Right lobe of liver (tissue), 6 donors: ENCODE measurements around the gene VSTM2B. TPM values are rescaled to one million over a fixed set of nuclear protein-coding genes. Genes with fewer than 3 reads are reported as not detected.

Experiments
- ATAC-seq, 4 donors: fragments of 200-7000 bp; cut with Tn5 transposase; one replicate each; pipeline ENCODE4 v1.9.1; 2020; ENCODE audit warnings: mild to moderate bottlenecking in 4 of 4, moderate library complexity in 4 of 4
- DNase-seq, 3 donors: peaks; one replicate each; pipeline ENCODE4 v3.0.0-alpha.2; 2020
- H3K27ac ChIP-seq, 3 donors: fragments of 200-600 bp; one replicate each; pipeline ENCODE4 v1.8.0; 2022
- H3K27me3 ChIP-seq, 2 donors: fragments of 200-600 bp; one replicate each; pipeline ENCODE4 v1.8.0; 2022
- H3K36me3 ChIP-seq, 4 donors: fragments of 200-600 bp; sonication (generic) in 1 of 4; one replicate each; pipeline versions ENCODE4 v1.5.1 to v1.8.0; 2017 to 2022; ENCODE audit warnings: control low read depth in 1 of 4
- H3K4me1 ChIP-seq, 4 donors: fragments of 200-600 bp; sonication (generic) in 1 of 4; one replicate each; pipeline versions ENCODE4 v1.5.1 to v1.8.0; 2017 to 2022; ENCODE audit warnings: control low read depth in 1 of 4
- H3K4me3 ChIP-seq, 3 donors: fragments of 200-600 bp; one replicate each; pipeline ENCODE4 v1.8.0; 2022
- H3K9me3 ChIP-seq, 4 donors: fragments of 200-600 bp; sonication (generic) in 1 of 4; one replicate each; pipeline versions ENCODE4 v1.5.1 to v1.8.0; 2017 to 2022; ENCODE audit warnings: control low read depth in 1 of 4
- POLR2A ChIP-seq: fragments of 450-650 bp; IDR thresholded peaks from one replicate; pipeline ENCODE4 v1.6.1; 2017; ENCODE audit warnings: antibody characterized with exemption, mild to moderate bottlenecking
- WGBS: methylation state at CpG from one replicate; pipeline ENCODE4 v1.1.6; 2018; ENCODE audit warnings: low coverage, low lambda C conversion rate; ENCODE audit not compliant: insufficient coverage; ENCODE audit errors: missing lambda C conversion rate; 5-methylcytosine and 5-hydroxymethylcytosine counted together
- intact Hi-C, 2 donors: fragments of 100-400 bp; cut with DNase I; formaldehyde crosslinking; loops; one replicate each; pipeline versions ENCODE4 v1.11.2 to v1.14.1; 2022
- total RNA-seq, 6 experiments: library from RNA; depleted of rRNA in 2 of 6; stranded (reverse); fragments of >200 nt in 2 of 6; fragmentation: NEBNext Ultra II Directional in 3 of 6; extraction: Animal tissue kit (Norgen Biotek cat#: 25700) in 3 of 6; gene quantifications; one replicate each; pipeline versions ENCODE4 v1.1.0 to v1.2.4, GENCODE V29; 2016 to 2023
- TF ChIP-seq, protein P1 (sequence below), 4 donors: fragments of 200-600 bp in 3 of 4; fragments of 450-650 bp in 1 of 4; IDR thresholded peaks; one replicate each; pipeline versions ENCODE4 v1.5.1 to v1.8.0; 2016 to 2022; ENCODE audit warnings: antibody characterized with exemption in 4 of 4, mild to moderate bottlenecking in 2 of 4
- donor health status: DM: no; HTN: yes; CAD: no.
- donor health status: DM: no; HTN: no; CAD: no.
- donor health status: DM: no; HTN: no; CAD: no.
- donor health status: DM: no; HTN: yes; CAD: no.
- donor health status: DM: no; HTN: yes; CAD: no.

Gene VSTM2B
- total RNA-seq, 6 experiments from 2014 or later: not detected

DNA sequence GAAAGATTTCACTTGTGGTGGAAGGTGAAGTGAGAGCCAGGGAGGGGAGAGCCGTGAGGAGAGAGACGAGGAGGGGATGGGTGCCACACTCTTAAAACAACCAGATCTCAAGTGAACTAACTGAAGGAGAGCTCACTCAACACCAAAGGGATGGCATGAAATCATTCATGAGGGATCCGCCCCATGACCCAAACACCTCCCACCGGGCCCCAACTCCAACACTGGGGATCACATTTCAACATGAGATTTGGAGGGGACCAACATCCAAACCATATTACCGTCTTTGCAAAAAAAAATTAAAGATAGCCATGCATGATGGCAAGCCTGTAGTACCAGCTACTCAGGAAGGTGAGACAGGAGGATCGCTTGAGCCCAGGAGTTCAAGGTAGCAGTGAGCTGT lies 45.4 kb downstream of the VSTM2B start:
- TF ChIP-seq, protein P1, sequence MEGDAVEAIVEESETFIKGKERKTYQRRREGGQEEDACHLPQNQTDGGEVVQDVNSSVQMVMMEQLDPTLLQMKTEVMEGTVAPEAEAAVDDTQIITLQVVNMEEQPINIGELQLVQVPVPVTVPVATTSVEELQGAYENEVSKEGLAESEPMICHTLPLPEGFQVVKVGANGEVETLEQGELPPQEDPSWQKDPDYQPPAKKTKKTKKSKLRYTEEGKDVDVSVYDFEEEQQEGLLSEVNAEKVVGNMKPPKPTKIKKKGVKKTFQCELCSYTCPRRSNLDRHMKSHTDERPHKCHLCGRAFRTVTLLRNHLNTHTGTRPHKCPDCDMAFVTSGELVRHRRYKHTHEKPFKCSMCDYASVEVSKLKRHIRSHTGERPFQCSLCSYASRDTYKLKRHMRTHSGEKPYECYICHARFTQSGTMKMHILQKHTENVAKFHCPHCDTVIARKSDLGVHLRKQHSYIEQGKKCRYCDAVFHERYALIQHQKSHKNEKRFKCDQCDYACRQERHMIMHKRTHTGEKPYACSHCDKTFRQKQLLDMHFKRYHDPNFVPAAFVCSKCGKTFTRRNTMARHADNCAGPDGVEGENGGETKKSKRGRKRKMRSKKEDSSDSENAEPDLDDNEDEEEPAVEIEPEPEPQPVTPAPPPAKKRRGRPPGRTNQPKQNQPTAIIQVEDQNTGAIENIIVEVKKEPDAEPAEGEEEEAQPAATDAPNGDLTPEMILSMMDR (IDR thresholded peaks at IDR 0.05): no peak
- no peak for TF ChIP-seq POLR2A
- Histone ChIP-seq H3K4me1 (no peaks in the 10 kb centered on the region), H3K27ac (no peak overlapping the region), H3K36me3 (no peaks in the 10 kb centered on the region), H3K4me3 (no peak overlapping the region), H3K9me3 (no peaks in the 10 kb centered on the region), H3K27me3 (no peaks in the 10 kb centered on the region)
- intact Hi-C loops: no loop called here
- DNase-seq (no peak), ATAC-seq (no peak)
- 46% methylated on average over 5 of the region's 6 CpGs for WGBS

DNA sequence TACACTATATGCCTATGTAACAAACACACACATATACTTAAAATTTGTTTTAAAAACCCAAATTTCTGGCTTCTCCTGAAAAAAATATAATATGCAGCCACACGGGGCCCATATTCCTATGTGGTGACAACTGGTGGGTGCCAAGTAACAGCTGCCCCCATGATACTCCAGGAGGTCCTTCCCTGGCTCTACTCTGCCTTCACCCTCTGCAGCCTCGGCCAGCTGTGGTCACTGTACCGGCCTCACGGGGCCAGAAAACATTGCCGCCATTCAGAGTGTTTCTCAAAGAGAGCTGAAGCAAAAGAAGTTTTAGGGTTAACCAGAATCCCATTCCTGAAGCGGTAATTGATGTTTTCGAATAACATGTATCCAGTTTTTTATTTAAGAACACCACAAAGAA lies 47.7 kb downstream of the VSTM2B start:
- Histone ChIP-seq H3K27me3 (no peaks in the 10 kb centered on the region), H3K27ac (no peak overlapping the region), H3K9me3 (no peaks in the 10 kb centered on the region), H3K4me3 (no peak overlapping the region), H3K4me1 (no peaks in the 10 kb centered on the region), H3K36me3 (no peaks in the 10 kb centered on the region)
- ATAC-seq (no peak), DNase-seq (no peak)
- no peak for TF ChIP-seq POLR2A
- TF ChIP-seq, protein P1 (IDR thresholded peaks at IDR 0.05): no peak
- WGBS: 45% methylated on average over 7 of the region's 7 CpGs
- intact Hi-C loops: no loop called here

DNA sequence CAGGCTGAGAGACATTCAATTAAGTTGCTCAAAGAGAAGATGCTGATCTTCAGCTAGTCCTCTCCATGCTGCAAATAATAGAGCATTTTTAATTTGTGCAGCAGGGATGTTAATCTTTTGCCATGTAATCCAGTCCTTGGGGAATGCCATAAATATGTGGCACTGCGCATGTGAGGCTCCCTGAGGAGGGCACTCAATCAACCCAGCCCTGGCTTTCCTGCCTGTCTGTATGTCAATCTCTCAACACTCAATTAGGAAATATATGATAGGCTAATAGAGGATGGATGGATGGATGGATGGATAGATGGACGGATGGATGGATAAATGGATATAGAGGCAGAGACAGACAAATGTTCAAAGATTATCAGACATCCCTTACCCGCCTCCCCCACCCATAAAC lies 48.7 kb downstream of the VSTM2B start:
- no peaks in the 10 kb centered on the region for H3K4me1 ChIP-seq
- DNase-seq (no peak), ATAC-seq (no peak)
- H3K9me3 ChIP-seq: no peaks in the 10 kb centered on the region
- H3K4me3 ChIP-seq: no peak overlapping the region
- 37% methylated on average over 3 of the region's 3 CpGs for whole genome bisulfite sequencing
- intact Hi-C loops: no loop called here
- no peaks in the 10 kb centered on the region for H3K36me3 ChIP-seq
- no peak overlapping the region for H3K27ac ChIP-seq
- TF ChIP-seq, protein P1 (IDR thresholded peaks at IDR 0.05): no peak
- no peak for TF ChIP-seq POLR2A
- H3K27me3 ChIP-seq: no peaks in the 10 kb centered on the region

DNA sequence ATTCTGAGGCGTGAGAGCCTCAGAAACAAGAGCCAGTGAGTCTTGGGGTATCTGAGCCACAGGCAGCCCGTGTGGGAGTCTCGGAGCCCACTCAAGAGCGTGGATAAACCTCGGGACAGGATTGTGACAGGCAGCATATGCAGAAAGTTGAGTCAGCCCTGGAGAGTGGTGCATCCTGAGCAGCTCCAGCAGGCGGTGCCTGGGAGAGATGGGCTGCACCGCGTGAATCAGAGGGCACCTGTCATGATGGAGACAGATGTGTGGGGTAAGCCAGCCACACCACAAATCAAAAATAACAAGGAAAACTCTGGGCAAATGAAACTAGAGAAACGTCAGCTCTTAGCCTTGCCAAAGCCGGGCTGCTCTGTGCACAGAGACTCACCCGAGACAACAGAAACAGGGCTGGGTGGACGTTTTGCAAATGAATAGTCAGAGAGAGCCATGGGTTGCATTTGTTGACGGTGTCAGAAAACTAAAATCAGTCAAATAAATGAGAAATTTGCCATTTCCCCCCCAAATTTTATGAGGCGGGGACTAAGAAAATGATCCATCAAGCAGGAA lies 50.3 kb downstream of the VSTM2B start:
- no peak overlapping the region for H3K27ac ChIP-seq
- WGBS: 18% methylated on average over 8 of the region's 14 CpGs
- intact Hi-C loops: no loop called here
- ATAC-seq: no peak
- H3K4me1 ChIP-seq: no peaks in the 10 kb centered on the region
- H3K36me3 ChIP-seq: no peaks in the 10 kb centered on the region
- H3K27me3 ChIP-seq: no peaks in the 10 kb centered on the region
- H3K9me3 ChIP-seq: no peaks in the 10 kb centered on the region
- TF ChIP-seq, protein P1 (IDR thresholded peaks at IDR 0.05): no peak
- no peak for TF ChIP-seq POLR2A
- no peak overlapping the region for H3K4me3 ChIP-seq
- DNase-seq: no peak
